K562 (cell line): ENCODE measurements around the gene ORAI3. TPM values are rescaled to one million over a fixed set of nuclear protein-coding genes. Genes with fewer than 3 reads are reported as not detected.

Experiments
- BACH1 ChIP-seq: fragments of 200-800 bp; sonication (Bioruptor generic); IDR thresholded peaks from 2 replicates; pipeline ENCODE4 v1.6.1; 2016; ENCODE audit warnings: missing genetic modification characterization, missing compliant biosample characterization
- DDX20 ChIP-seq: fragments of 450-650 bp; IDR thresholded peaks from 2 replicates; pipeline ENCODE4 v1.6.1; 2016; ENCODE audit warnings: missing genetic modification characterization, low read depth, mild to moderate bottlenecking, missing compliant biosample characterization, moderate library complexity
- EP300 ChIP-seq: IDR thresholded peaks from 2 replicates; pipeline ENCODE4 v1.6.1; 2012; ENCODE audit warnings: low read length, improper control_type of control experiment
- ETS1 ChIP-seq: conservative IDR thresholded peaks from 2 replicates; pipeline ENCODE4 v1.6.1; 2011; ENCODE audit warnings: low read depth, mild to moderate bottlenecking, low read length; ENCODE audit not compliant: control insufficient read depth
- FOXK2 ChIP-seq, 2 experiments: fragments of 450-650 bp; IDR thresholded peaks in 1 of 2; conservative IDR thresholded peaks in 1 of 2; 2 replicates each; pipeline ENCODE4 v1.6.1; 2016; ENCODE audit warnings: low read depth in 2 of 2, mild to moderate bottlenecking in 1 of 2
- HDAC2 ChIP-seq: fragments of 450-650 bp; IDR thresholded peaks from 2 replicates; pipeline ENCODE4 v1.6.1; 2016; ENCODE audit warnings: mild to moderate bottlenecking
- LARP7 ChIP-seq: fragments of 450-650 bp; IDR thresholded peaks from 2 replicates; pipeline ENCODE4 v1.6.1; 2016
- LCOR ChIP-seq: sonication (generic); formaldehyde crosslinking; IDR thresholded peaks from 2 replicates; pipeline ENCODE4 v1.8.0; 2022; ENCODE audit warnings: mild to moderate bottlenecking, missing genetic modification reagents
- PKNOX1 ChIP-seq: fragments of 450-650 bp; IDR thresholded peaks from 2 replicates; pipeline ENCODE4 v1.6.1; 2016
- RBFOX2 ChIP-seq: fragments of 200-400 bp; formaldehyde crosslinking; IDR thresholded peaks from 2 replicates; pipeline ENCODE4 v1.6.1; 2017; ENCODE audit warnings: low read depth, mild to moderate bottlenecking, low read length, moderate library complexity
- SETDB1 ChIP-seq: IDR thresholded peaks from one replicate; pipeline ENCODE4 v1.6.1; 2012; ENCODE audit warnings: low read length, control low read depth, inconsistent platforms
- SIX5 ChIP-seq, 2 experiments: IDR thresholded peaks; 2 replicates each; pipeline ENCODE4 v1.6.1; 2011; ENCODE audit warnings: low read length in 2 of 2, borderline replicate concordance in 1 of 2, low read depth in 1 of 2, mild to moderate bottlenecking in 1 of 2, moderate library complexity in 1 of 2; ENCODE audit not compliant: insufficient read depth in 1 of 2
- TGIF2 ChIP-seq: sonication (generic); formaldehyde crosslinking; IDR thresholded peaks from 2 replicates; pipeline ENCODE4 v1.8.1; 2022; ENCODE audit warnings: mild to moderate bottlenecking, missing genetic modification reagents, moderate library complexity
- YY1 ChIP-seq, 3 experiments: IDR thresholded peaks; 2 replicates each; pipeline ENCODE4 v1.6.1; 2011; ENCODE audit warnings: low read length in 2 of 3, mild to moderate bottlenecking in 2 of 3, moderate library complexity in 2 of 3, borderline replicate concordance in 1 of 3, control low read depth in 1 of 3, low read depth in 1 of 3; ENCODE audit not compliant: insufficient read depth in 3 of 3, insufficient replicate concordance in 2 of 3, control insufficient read depth in 1 of 3, insufficient read length in 1 of 3; ENCODE audit errors: extremely low read depth in 1 of 3
- ZKSCAN8 ChIP-seq: fragments of 200-800 bp; sonication (Bioruptor generic); IDR thresholded peaks from 2 replicates; pipeline ENCODE4 v1.6.1; 2016; ENCODE audit warnings: missing genetic modification characterization, missing compliant biosample characterization
- ZNF274 ChIP-seq: IDR thresholded peaks from 2 replicates; pipeline ENCODE4 v1.6.1; 2011; ENCODE audit warnings: low read depth, mild to moderate bottlenecking, low read length, moderate library complexity, borderline replicate concordance
- ZNF583 ChIP-seq: fragments of 250-450 bp; sonication (Bioruptor Pico); IDR thresholded peaks from 2 replicates; pipeline ENCODE4 v1.4.0; 2020
- ZNF699 ChIP-seq: fragments of 250-450 bp; sonication (Bioruptor Pico); IDR thresholded peaks from 2 replicates; pipeline ENCODE4 v1.8.0; 2021; ENCODE audit warnings: mild to moderate bottlenecking, moderate library complexity; ENCODE audit not compliant: insufficient replicate concordance
- ZNF766 ChIP-seq: fragments of 200-800 bp; sonication (Bioruptor generic); conservative IDR thresholded peaks from 2 replicates; pipeline ENCODE4 v1.6.1; 2016; ENCODE audit warnings: missing genetic modification characterization, missing compliant biosample characterization
- ZNF77 ChIP-seq: fragments of 250-450 bp; sonication (Bioruptor Pico); IDR thresholded peaks from 2 replicates; pipeline ENCODE4 v1.5.0; 2020
- polyA plus RNA-seq, 8 experiments: library from polyadenylated mRNA; depleted of rRNA in 4 of 8; stranded (reverse) in 5 of 8; unstranded in 3 of 8; fragments of >200 nt; fragmentation: Nextera tagmentation in 2 of 8; fragmentation: Illumina TruSeq in 1 of 8; extraction: Ambion mirVana in 2 of 8; extraction: Trizol in 1 of 8; gene quantifications; 2 replicates each; pipeline versions ENCODE4 v1.2.1 to v1.2.3, GENCODE V29; 2011 to 2014; ENCODE audit warnings: inconsistent platforms in 1 of 8, missing spikeins in 1 of 8
- total RNA-seq, 7 experiments: library from RNA; depleted of rRNA in 6 of 7; stranded (reverse); fragments of >200 nt in 6 of 7; fragmentation: Illumina TruSeq in 2 of 7; extraction: Trizol in 2 of 7; gene quantifications; 2 replicates each; pipeline versions ENCODE4 v1.2.1 to v1.2.3, GENCODE V29; 2011 to 2021; ENCODE audit warnings: low replicate concordance in 1 of 7
- TF ChIP-seq, protein P1 (sequence below), 2 experiments: fragments of 450-650 bp in 1 of 2; sonication (generic) in 1 of 2; formaldehyde crosslinking in 1 of 2; IDR thresholded peaks in 1 of 2; conservative IDR thresholded peaks in 1 of 2; 2 replicates each; pipeline versions ENCODE4 v1.6.1 to v1.8.1; 2016 to 2023; ENCODE audit warnings: mild to moderate bottlenecking in 2 of 2, moderate library complexity in 2 of 2, inconsistent platforms in 1 of 2, missing genetic modification reagents in 1 of 2
- TF ChIP-seq, protein P2 (sequence below), 2 experiments: fragments of 450-650 bp; conservative IDR thresholded peaks; 2 replicates each; pipeline ENCODE4 v1.6.1; 2017; ENCODE audit warnings: mild to moderate bottlenecking in 2 of 2, moderate library complexity in 2 of 2

The ORAI3 gene
- total and polyA plus RNA-seq, 9 of the 15 experiments (the other 6 are each of a cell fraction or from before 2014, with no cell fraction given), result 4.9 to 23.3 (median 14.1) TPM

- peak; percentile 23; the same call in 1 of the 2 replicates for TF ChIP-seq HDAC2
- no peak for TF ChIP-seq ZNF274
- TF ChIP-seq SETDB1, result no peak
- TF ChIP-seq ZKSCAN8, result no peak
- TF ChIP-seq ETS1, result peak; percentile 100
- TF ChIP-seq YY1 (IDR thresholded peaks at IDR 0.05; ENCODE audit: borderline replicate concordance in 1 of 3, control insufficient read depth in 1 of 3, extremely low read depth in 1 of 3, insufficient read depth in 3 of 3, insufficient read length in 1 of 3, insufficient replicate concordance in 2 of 3, low read depth in 1 of 3, low read length in 2 of 3), result peak; percentile 83 to 97 (median 95)
- peak; percentile 84; the same call in 1 of the 2 replicates for TF ChIP-seq ZNF766 (CRISPR knock-in tag)
- TF ChIP-seq, protein P1, sequence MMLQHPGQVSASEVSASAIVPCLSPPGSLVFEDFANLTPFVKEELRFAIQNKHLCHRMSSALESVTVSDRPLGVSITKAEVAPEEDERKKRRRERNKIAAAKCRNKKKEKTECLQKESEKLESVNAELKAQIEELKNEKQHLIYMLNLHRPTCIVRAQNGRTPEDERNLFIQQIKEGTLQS (IDR thresholded peaks at IDR 0.05), result 0 out of 2 replicates have a peak, but pooled peaks have one; percentile 36
- TF ChIP-seq, protein P1 (CRISPR knock-in tag; conservative IDR thresholded peaks at IDR 0.05), result no peak
- TF ChIP-seq FOXK2 (conservative IDR thresholded peaks at IDR 0.05 in 1 of 2, IDR thresholded peaks at IDR 0.05 in 1 of 2; ENCODE audit: low read depth in 2 of 2), result peak; percentile 65 to 76; a peak in 3 of 4 replicates
- peak; percentile 73; the same call in 1 of the 2 replicates for TF ChIP-seq ZNF583 (CRISPR knock-in tag)
- peak; percentile 97 to 98 for TF ChIP-seq SIX5 (IDR thresholded peaks at IDR 0.05; ENCODE audit: borderline replicate concordance in 1 of 2, insufficient read depth in 1 of 2, low read depth in 1 of 2, low read length in 2 of 2)
- TF ChIP-seq, protein P2, sequence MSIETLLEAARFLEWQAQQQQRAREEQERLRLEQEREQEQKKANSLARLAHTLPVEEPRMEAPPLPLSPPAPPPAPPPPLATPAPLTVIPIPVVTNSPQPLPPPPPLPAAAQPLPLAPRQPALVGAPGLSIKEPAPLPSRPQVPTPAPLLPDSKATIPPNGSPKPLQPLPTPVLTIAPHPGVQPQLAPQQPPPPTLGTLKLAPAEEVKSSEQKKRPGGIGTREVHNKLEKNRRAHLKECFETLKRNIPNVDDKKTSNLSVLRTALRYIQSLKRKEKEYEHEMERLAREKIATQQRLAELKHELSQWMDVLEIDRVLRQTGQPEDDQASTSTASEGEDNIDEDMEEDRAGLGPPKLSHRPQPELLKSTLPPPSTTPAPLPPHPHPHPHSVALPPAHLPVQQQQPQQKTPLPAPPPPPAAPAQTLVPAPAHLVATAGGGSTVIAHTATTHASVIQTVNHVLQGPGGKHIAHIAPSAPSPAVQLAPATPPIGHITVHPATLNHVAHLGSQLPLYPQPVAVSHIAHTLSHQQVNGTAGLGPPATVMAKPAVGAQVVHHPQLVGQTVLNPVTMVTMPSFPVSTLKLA (conservative IDR thresholded peaks at IDR 0.05), result peak; percentile 57 to 82; a peak in 3 of 4 replicates
- no peak for TF ChIP-seq EP300
- TF ChIP-seq TGIF2 (CRISPR knock-in tag), result no peak
- no peak for TF ChIP-seq ZNF77 (CRISPR knock-in tag)
- peak; percentile 80 for TF ChIP-seq PKNOX1
- no peak for TF ChIP-seq ZNF699 (CRISPR knock-in tag)
- TF ChIP-seq LCOR (CRISPR knock-in tag), result 0 out of 2 replicates have a peak, but pooled peaks have one; percentile 28
- TF ChIP-seq BACH1 (tag), result peak; percentile 29; the same call in 1 of the 2 replicates
- TF ChIP-seq DDX20 (tag), result no peak
- peak; percentile 87 for TF ChIP-seq RBFOX2
- TF ChIP-seq LARP7, result no peak
These were observed 25.8 kb upstream of the ORAI3 start (continued) for GRCh38 chr16:30922960-30923535.
